GM12878 (cell line): ENCODE data around the gene ANO2. TPM values are rescaled to one million over a fixed set of nuclear protein-coding genes. Genes with fewer than 3 reads are reported as not detected.

Source experiments
- ATAC-seq: fragments of 200-7000 bp; cut with Tn5 transposase; 3 replicates; pipeline ENCODE4 v1.9.1; 2020; ENCODE audit warnings: mild to moderate bottlenecking, moderate library complexity
- BruUV-seq: library from RNA; stranded (reverse); fragments of 400-500 nt; replicated peaks from 2 replicates; lab custom pipeline; 2021; lab: Mats Ljungman, UMichigan
- CTCF ChIA-PET: fragments of 300-600 bp; sonication (Branson Sonifier 250); formaldehyde crosslinking; extraction: SDS; loops from one replicate; lab custom pipeline; 2021; ENCODE audit warnings: inconsistent platforms; lab: Yijun Ruan, JAX
- POLR2A ChIA-PET: fragments of 350-600 bp; formaldehyde crosslinking; extraction: SDS; loops from one replicate; lab custom pipeline; 2021; ENCODE audit warnings: inconsistent platforms; lab: Charles Lee
- RAD21 ChIA-PET: fragments of 300-600 bp; sonication (Branson Sonifier 250); formaldehyde crosslinking; loops from one replicate; lab custom pipeline; 2023; ENCODE audit warnings: antibody characterized with exemption; ENCODE audit not compliant: unreplicated experiment; lab: Charles Lee
- SMC1A ChIA-PET: fragments of 300-600 bp; sonication (Branson Sonifier 250); formaldehyde crosslinking; loops from one replicate; lab custom pipeline; 2023; ENCODE audit not compliant: unreplicated experiment, uncharacterized antibody; lab: Charles Lee
- DNase-seq: peaks from one replicate; pipeline ENCODE4 v3.0.0-alpha.2; 2011; ENCODE audit warnings: low read depth, low spot score
- FAIRE-seq: peaks from 3 replicates; lab custom pipeline; 2011; peaks lifted over from hg19 to GRCh38; lab: Jason Lieb, UNC
- H2AFZ ChIP-seq: 2 replicates; pipeline ENCODE4 v1.6.0; 2011; ENCODE audit warnings: low read depth, low read length, control low read depth; ENCODE audit not compliant: control insufficient read depth
- H3K27ac ChIP-seq: 2 replicates; pipeline ENCODE4 v1.5.1; 2011; ENCODE audit warnings: control low read depth; ENCODE audit not compliant: control insufficient read depth, insufficient read depth
- H3K27me3 ChIP-seq, 2 experiments: replicated peaks in 1 of 2; 2 replicates each; pipeline versions ENCODE4 v1.6.0 to v1.6.1; 2011; ENCODE audit warnings: low read length in 1 of 2; ENCODE audit not compliant: control insufficient read depth in 2 of 2, insufficient read depth in 2 of 2
- H3K36me3 ChIP-seq, 2 experiments: 2 replicates each; pipeline ENCODE4 v1.5.1; 2011; ENCODE audit warnings: low read length in 1 of 2; ENCODE audit not compliant: control insufficient read depth in 2 of 2, insufficient read depth in 2 of 2
- H3K4me1 ChIP-seq: 2 replicates; pipeline ENCODE4 v1.6.1; 2011; ENCODE audit warnings: mild to moderate bottlenecking, low read length, moderate library complexity, mixed read lengths; ENCODE audit not compliant: control insufficient read depth, insufficient read depth
- H3K4me2 ChIP-seq: 2 replicates; pipeline ENCODE4 v1.6.0; 2011; ENCODE audit warnings: control low read depth; ENCODE audit not compliant: control insufficient read depth, insufficient read depth
- H3K4me3 ChIP-seq: fragments of 200-600 bp; sonication (generic); 2 replicates; pipeline ENCODE4 v1.5.1; 2016
- H3K79me2 ChIP-seq: 2 replicates; pipeline ENCODE4 v1.6.0; 2011; ENCODE audit warnings: low read length; ENCODE audit not compliant: control insufficient read depth, insufficient read depth
- H3K9ac ChIP-seq: 2 replicates; pipeline ENCODE4 v1.8.0; 2011; ENCODE audit warnings: low read length, control low read depth, mixed read lengths; ENCODE audit not compliant: control insufficient read depth, insufficient read depth
- H3K9me3 ChIP-seq: replicated peaks from 3 replicates; pipeline ENCODE4 v1.5.1; 2011; ENCODE audit warnings: mild to moderate bottlenecking, low read length; ENCODE audit not compliant: control insufficient read depth, insufficient read depth
- H4K20me1 ChIP-seq: 2 replicates; pipeline ENCODE4 v1.6.0; 2011; ENCODE audit not compliant: control insufficient read depth, insufficient read depth
- CBX5 ChIP-seq: sonication (generic); IDR thresholded peaks from 2 replicates; pipeline ENCODE4 v1.6.1; 2016; ENCODE audit warnings: low read depth, moderate library complexity, mild to moderate bottlenecking, inconsistent platforms
- ESRRA ChIP-seq: IDR thresholded peaks from 2 replicates; pipeline ENCODE4 v1.6.1; 2012; ENCODE audit warnings: mild to moderate bottlenecking, low read length, improper control_type of control experiment
- EZH2 ChIP-seq: IDR thresholded peaks from 2 replicates; pipeline ENCODE4 v1.6.1; 2012; ENCODE audit warnings: low read depth, mild to moderate bottlenecking, control low read depth, inconsistent platforms, low read length, borderline replicate concordance; ENCODE audit not compliant: control insufficient read depth
- LARP7 ChIP-seq: fragments of 450-650 bp; IDR thresholded peaks from 2 replicates; pipeline ENCODE4 v1.6.1; 2017; ENCODE audit warnings: mild to moderate bottlenecking
- SREBF1 ChIP-seq: IDR thresholded peaks from 2 replicates; pipeline ENCODE4 v1.6.1; 2012; ENCODE audit warnings: mild to moderate bottlenecking, low read length
- TCF12 ChIP-seq: IDR thresholded peaks from 2 replicates; pipeline ENCODE4 v1.6.1; 2011; ENCODE audit warnings: low read depth, mild to moderate bottlenecking, low read length
- ZZZ3 ChIP-seq: IDR thresholded peaks from 2 replicates; pipeline ENCODE4 v1.6.1; 2011; ENCODE audit warnings: low read depth; ENCODE audit not compliant: control insufficient read depth, insufficient read length
- whole genome bisulfite sequencing: methylation state at CpG from one replicate; pipeline ENCODE4 v1.1.6; 2016; ENCODE audit warnings: low lambda C conversion rate; ENCODE audit not compliant: insufficient replicate concordance, insufficient coverage; ENCODE audit errors: missing lambda C conversion rate; 5-methylcytosine and 5-hydroxymethylcytosine counted together
- in situ Hi-C: fragments of 300-500 bp; cut with MboI; formaldehyde crosslinking; loops from 9 replicates; pipeline ENCODE4 v1.14.3; 2018; ENCODE audit warnings: mixed read lengths
- intact Hi-C: fragments of 100-400 bp; cut with micrococcal nuclease; formaldehyde crosslinking; loops from one replicate; pipeline ENCODE4 v1.14.2; 2022; ENCODE audit not compliant: unreplicated experiment
- polyA plus RNA-seq, 11 experiments: library from polyadenylated mRNA; depleted of rRNA in 4 of 11; unstranded in 6 of 11; stranded (reverse) in 5 of 11; fragments of >200 nt; fragmentation: Nextera tagmentation in 4 of 11; fragmentation: Illumina TruSeq in 1 of 11; extraction: Ambion mirVana in 4 of 11; extraction: Trizol in 1 of 11; gene quantifications; 1 replicate in 1 of 11; 2 replicates in 10 of 11; pipeline versions ENCODE4 v1.2.1 to v1.2.3, GENCODE V29; 2011 to 2016; ENCODE audit warnings: inconsistent platforms in 2 of 11, missing spikeins in 2 of 11, low read depth in 1 of 11
- total RNA-seq, 4 experiments: library from RNA; depleted of rRNA in 3 of 4; stranded (reverse); fragments of >200 nt in 3 of 4; fragmentation: Illumina TruSeq in 1 of 4; extraction: Trizol in 1 of 4; gene quantifications; 2 replicates each; pipeline versions ENCODE4 v1.2.1 to v1.2.3, GENCODE V29; 2013 to 2021
- TF ChIP-seq, protein P1 (sequence below): fragments of 450-650 bp; IDR thresholded peaks from 2 replicates; pipeline ENCODE4 v1.6.1; 2017; ENCODE audit warnings: borderline replicate concordance
- TF ChIP-seq, protein P2 (sequence below): fragments of 450-650 bp; IDR thresholded peaks from 2 replicates; pipeline ENCODE4 v1.6.1; 2017; ENCODE audit warnings: mild to moderate bottlenecking, low read depth, inconsistent platforms; ENCODE audit not compliant: poor library complexity, severe bottlenecking

The ANO2 gene
- total and polyA plus RNA-seq, 10 of the 15 experiments (the other 5 are each of a cell fraction or from before 2014, with no cell fraction given) = not detected

DNA sequence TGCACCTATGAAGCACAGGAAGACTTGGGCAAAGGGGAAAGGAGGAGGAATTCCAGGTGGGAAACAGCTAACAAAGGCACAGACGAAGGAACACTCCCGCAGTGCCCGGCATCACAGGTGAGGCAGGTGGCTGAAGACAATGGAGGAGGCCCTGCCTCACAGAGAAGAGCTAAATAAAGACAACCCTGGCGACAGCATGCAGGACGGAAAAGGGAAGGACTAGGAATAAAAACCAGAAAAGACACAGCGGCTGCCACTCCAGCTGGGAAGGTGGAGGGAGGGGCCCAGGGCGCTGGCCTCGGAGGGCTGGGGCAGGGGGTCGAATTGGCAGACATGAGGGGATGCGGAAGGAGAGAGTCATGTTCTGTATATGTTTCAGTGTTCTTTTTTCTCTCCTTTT, 43.0 kb upstream of the ANO2 start:
- no peak for FAIRE-seq
- no peak for ATAC-seq
- no peak overlapping the region for H3K9ac ChIP-seq
- ChIA-PET POLR2A (no interaction called here), RAD21 (interaction anchor here (0.8 to 7.2 kb wide), 11 partner anchors 11 to 550 kb away, joined by 3 to 71 read pairs (median 4); no protein-coding TSS in a partner anchor)
- H3K9me3 ChIP-seq = no peaks in the 10 kb centered on the region
- BruUV-seq = no TSS peak
- H3K27me3 ChIP-seq = no peaks in the 10 kb centered on the region
- no peak overlapping the region for H3K27ac ChIP-seq
- no peaks in the 10 kb centered on the region for H3K36me3 ChIP-seq
- H4K20me1 ChIP-seq = no peaks in the 10 kb centered on the region
- no peak overlapping the region for H3K4me3 ChIP-seq
- no peak for TF ChIP-seq CBX5
- TF ChIP-seq ZZZ3 = no peak
- TF ChIP-seq TCF12 = no peak
- TF ChIP-seq, protein P1, sequence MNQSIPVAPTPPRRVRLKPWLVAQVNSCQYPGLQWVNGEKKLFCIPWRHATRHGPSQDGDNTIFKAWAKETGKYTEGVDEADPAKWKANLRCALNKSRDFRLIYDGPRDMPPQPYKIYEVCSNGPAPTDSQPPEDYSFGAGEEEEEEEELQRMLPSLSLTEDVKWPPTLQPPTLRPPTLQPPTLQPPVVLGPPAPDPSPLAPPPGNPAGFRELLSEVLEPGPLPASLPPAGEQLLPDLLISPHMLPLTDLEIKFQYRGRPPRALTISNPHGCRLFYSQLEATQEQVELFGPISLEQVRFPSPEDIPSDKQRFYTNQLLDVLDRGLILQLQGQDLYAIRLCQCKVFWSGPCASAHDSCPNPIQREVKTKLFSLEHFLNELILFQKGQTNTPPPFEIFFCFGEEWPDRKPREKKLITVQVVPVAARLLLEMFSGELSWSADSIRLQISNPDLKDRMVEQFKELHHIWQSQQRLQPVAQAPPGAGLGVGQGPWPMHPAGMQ = no peak
- TF ChIP-seq, protein P2, sequence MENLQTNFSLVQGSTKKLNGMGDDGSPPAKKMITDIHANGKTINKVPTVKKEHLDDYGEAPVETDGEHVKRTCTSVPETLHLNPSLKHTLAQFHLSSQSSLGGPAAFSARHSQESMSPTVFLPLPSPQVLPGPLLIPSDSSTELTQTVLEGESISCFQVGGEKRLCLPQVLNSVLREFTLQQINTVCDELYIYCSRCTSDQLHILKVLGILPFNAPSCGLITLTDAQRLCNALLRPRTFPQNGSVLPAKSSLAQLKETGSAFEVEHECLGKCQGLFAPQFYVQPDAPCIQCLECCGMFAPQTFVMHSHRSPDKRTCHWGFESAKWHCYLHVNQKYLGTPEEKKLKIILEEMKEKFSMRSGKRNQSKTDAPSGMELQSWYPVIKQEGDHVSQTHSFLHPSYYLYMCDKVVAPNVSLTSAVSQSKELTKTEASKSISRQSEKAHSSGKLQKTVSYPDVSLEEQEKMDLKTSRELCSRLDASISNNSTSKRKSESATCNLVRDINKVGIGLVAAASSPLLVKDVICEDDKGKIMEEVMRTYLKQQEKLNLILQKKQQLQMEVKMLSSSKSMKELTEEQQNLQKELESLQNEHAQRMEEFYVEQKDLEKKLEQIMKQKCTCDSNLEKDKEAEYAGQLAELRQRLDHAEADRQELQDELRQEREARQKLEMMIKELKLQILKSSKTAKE = no peak
- TF ChIP-seq EZH2 = no peak
- TF ChIP-seq SREBF1 = no peak
- no peak for TF ChIP-seq LARP7
- TF ChIP-seq ESRRA = no peak
- TF ChIP-seq, all 136 proteins: peak for 0
- ChIA-PET SMC1A (interaction anchor here (0.6 to 5.4 kb wide), 10 partner anchors 9 to 298 kb away, joined by 3 to 65 read pairs (median 8); no protein-coding TSS in a partner anchor), CTCF (interaction anchor here (0.6 to 10.9 kb wide), 28 partner anchors 9 to 474 kb away, joined by 3 to 256 read pairs (median 4); no protein-coding TSS in a partner anchor)
- intact Hi-C loops (loop anchor here (1.0 to 2.0 kb wide), 2 partner anchors 52 to 297 kb away; no protein-coding TSS in a partner anchor), in situ Hi-C loops (loop anchor here (5.0 kb wide), 2 partner anchors 54 to 299 kb away; no protein-coding TSS in a partner anchor)
- WGBS = 35% methylated on average over 10 of the region's 10 CpGs
- no peak for DNase-seq
- Histone ChIP-seq H3K4me2 (no peak overlapping the region), H3K4me1 (no peaks in the 10 kb centered on the region), H2AFZ (no peak overlapping the region), H3K79me2 (no peaks in the 10 kb centered on the region)
